A673 (cell line): ENCODE data around the gene PVR. TPM values are rescaled to one million over a fixed set of nuclear protein-coding genes. Genes with fewer than 3 reads are reported as not detected.

ENCODE experiments used
- BruUV-seq: library from RNA; stranded (reverse); fragments of 400-500 nt; replicated peaks from 2 replicates; lab custom pipeline; 2021; lab: Mats Ljungman, UMichigan
- CTCF ChIA-PET: fragments of 300-600 bp; sonication (Branson Sonifier 250); formaldehyde crosslinking; loops from one replicate; lab custom pipeline; 2022; ENCODE audit warnings: antibody characterized with exemption; lab: Charles Lee
- POLR2A ChIA-PET: fragments of 300-600 bp; sonication (Branson Sonifier 250); formaldehyde crosslinking; loops from one replicate; lab custom pipeline; 2022; ENCODE audit warnings: antibody characterized with exemption; ENCODE audit not compliant: low non-redundant PET; lab: Charles Lee
- DNase-seq: peaks from one replicate; pipeline ENCODE4 v3.0.0-alpha.2; 2015; ENCODE audit warnings: low spot score
- H3K27ac ChIP-seq: fragments of 200-600 bp; sonication (generic); 2 replicates; pipeline ENCODE4 v1.5.1; 2016; ENCODE audit warnings: mixed run types, low read depth, mild to moderate bottlenecking, mixed read lengths, antibody characterized with exemption, low read length; ENCODE audit not compliant: poor library complexity, severe bottlenecking
- H3K27me3 ChIP-seq: fragments of 200-600 bp; sonication (generic); replicated peaks from 2 replicates; pipeline ENCODE4 v1.6.1; 2017; ENCODE audit warnings: mixed run types, low read depth, mild to moderate bottlenecking, mixed read lengths, antibody characterized with exemption, low read length; ENCODE audit not compliant: insufficient read depth, poor library complexity
- H3K36me3 ChIP-seq: fragments of 200-600 bp; sonication (generic); 2 replicates; pipeline ENCODE4 v1.6.1; 2016; ENCODE audit warnings: mixed run types, mild to moderate bottlenecking, mixed read lengths, antibody characterized with exemption, low read length; ENCODE audit not compliant: insufficient read depth, poor library complexity, severe bottlenecking
- H3K4me1 ChIP-seq: fragments of 200-600 bp; sonication (generic); 2 replicates; pipeline ENCODE4 v1.6.1; 2017; ENCODE audit warnings: mixed run types, mild to moderate bottlenecking, mixed read lengths, antibody characterized with exemption, low read length; ENCODE audit not compliant: insufficient read depth, poor library complexity, severe bottlenecking
- H3K4me3 ChIP-seq: fragments of 200-600 bp; sonication (generic); 2 replicates; pipeline ENCODE4 v1.5.1; 2016; ENCODE audit warnings: low read depth, mixed run types, mild to moderate bottlenecking, mixed read lengths, low read length; ENCODE audit not compliant: poor library complexity, severe bottlenecking
- H3K9me3 ChIP-seq: fragments of 200-600 bp; sonication (generic); 2 replicates; pipeline ENCODE4 v1.6.1; 2016; ENCODE audit warnings: mixed run types, low read depth, mild to moderate bottlenecking, mixed read lengths, antibody characterized with exemption, low read length; ENCODE audit not compliant: poor library complexity, severe bottlenecking
- EZH2 ChIP-seq: fragments of 200-600 bp; sonication (generic); IDR thresholded peaks from 2 replicates; pipeline ENCODE4 v1.6.1; 2017; ENCODE audit warnings: borderline replicate concordance, low read depth, mild to moderate bottlenecking, mixed read lengths, antibody characterized with exemption, low read length; ENCODE audit not compliant: poor library complexity, severe bottlenecking
- intact Hi-C: fragments of 100-400 bp; cut with micrococcal nuclease; formaldehyde crosslinking; loops from one replicate; pipeline ENCODE4 v1.10.0; 2022; ENCODE audit not compliant: unreplicated experiment
- total RNA-seq: library from RNA; stranded (reverse); gene quantifications from 2 replicates; pipeline ENCODE4 v1.2.3, GENCODE V29; 2021
- TF ChIP-seq, protein P1 (sequence below): fragments of 300-800, 200-600 bp; sonication (generic); conservative IDR thresholded peaks from 2 replicates; pipeline ENCODE4 v1.5.1; 2017; ENCODE audit warnings: low read depth, mild to moderate bottlenecking, antibody characterized with exemption, low read length, moderate library complexity, mixed read lengths

PVR gene
- total RNA-seq, 1 experiment from 2014 or later = 29.5 TPM

DNA sequence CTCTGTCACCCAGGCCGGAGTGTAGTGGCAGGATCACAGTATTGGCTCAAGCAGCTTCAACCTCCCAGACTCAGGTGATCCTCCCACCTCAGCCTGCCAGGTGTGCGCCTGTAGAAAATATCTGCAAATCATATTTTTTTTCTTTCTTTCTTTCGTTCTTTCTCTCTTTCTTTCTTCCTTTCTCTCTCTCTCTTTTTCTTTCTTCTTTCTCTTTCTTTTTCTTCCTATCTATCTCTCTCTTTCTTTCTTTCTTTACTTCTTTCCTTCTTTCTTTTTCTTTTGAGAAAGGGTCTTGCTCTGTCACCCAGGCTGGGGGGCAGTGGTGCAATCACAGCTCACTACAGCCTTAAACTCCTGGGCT, 46.6 kb upstream of the PVR start:
- TF ChIP-seq EZH2 = no peak
- TF ChIP-seq, protein P1, sequence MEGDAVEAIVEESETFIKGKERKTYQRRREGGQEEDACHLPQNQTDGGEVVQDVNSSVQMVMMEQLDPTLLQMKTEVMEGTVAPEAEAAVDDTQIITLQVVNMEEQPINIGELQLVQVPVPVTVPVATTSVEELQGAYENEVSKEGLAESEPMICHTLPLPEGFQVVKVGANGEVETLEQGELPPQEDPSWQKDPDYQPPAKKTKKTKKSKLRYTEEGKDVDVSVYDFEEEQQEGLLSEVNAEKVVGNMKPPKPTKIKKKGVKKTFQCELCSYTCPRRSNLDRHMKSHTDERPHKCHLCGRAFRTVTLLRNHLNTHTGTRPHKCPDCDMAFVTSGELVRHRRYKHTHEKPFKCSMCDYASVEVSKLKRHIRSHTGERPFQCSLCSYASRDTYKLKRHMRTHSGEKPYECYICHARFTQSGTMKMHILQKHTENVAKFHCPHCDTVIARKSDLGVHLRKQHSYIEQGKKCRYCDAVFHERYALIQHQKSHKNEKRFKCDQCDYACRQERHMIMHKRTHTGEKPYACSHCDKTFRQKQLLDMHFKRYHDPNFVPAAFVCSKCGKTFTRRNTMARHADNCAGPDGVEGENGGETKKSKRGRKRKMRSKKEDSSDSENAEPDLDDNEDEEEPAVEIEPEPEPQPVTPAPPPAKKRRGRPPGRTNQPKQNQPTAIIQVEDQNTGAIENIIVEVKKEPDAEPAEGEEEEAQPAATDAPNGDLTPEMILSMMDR = no peak
- intact Hi-C loops = no loop called here
- BruUV-seq = no TSS peak
- POLR2A ChIA-PET = no interaction called here
- CTCF ChIA-PET = no interaction called here
- H3K27ac ChIP-seq = no peak overlapping the region
- no peak overlapping the region for H3K4me3 ChIP-seq
- no peaks in the 10 kb centered on the region for H3K36me3 ChIP-seq
- H3K9me3 ChIP-seq = no peaks in the 10 kb centered on the region
- DNase-seq = no peak
- no peaks in the 10 kb centered on the region for H3K4me1 ChIP-seq
- H3K27me3 ChIP-seq = no peaks in the 10 kb centered on the region

DNA sequence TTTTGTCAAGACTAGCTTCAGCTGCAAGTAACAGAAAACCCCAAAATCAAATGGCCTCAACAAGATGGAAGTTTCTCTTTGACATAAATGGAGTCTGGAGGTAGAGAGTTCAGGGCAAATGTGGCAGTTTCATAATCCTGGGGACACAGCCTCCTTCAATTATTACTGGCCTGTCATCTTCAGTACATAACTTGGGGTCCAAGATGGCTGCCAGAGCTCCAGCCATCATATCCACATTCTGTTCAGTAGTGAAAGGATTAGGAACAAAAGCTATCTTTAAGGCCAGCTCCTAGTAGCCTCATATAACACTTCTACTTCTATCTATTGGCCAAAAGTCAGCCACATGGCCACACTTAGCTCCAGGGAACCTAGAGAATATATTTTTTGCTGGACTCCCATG, 45.4 kb upstream of the PVR start:
- intact Hi-C loops = no loop called here
- BruUV-seq = no TSS peak
- no peaks in the 10 kb centered on the region for H3K36me3 ChIP-seq
- no peaks in the 10 kb centered on the region for H3K4me1 ChIP-seq
- no peak overlapping the region for H3K4me3 ChIP-seq
- no peaks in the 10 kb centered on the region for H3K27me3 ChIP-seq
- H3K9me3 ChIP-seq = no peaks in the 10 kb centered on the region
- ChIA-PET CTCF (no interaction called here), POLR2A (no interaction called here)
- DNase-seq = no peak
- no peak overlapping the region for H3K27ac ChIP-seq
- no peak for TF ChIP-seq EZH2
- TF ChIP-seq, protein P1 = no peak

DNA sequence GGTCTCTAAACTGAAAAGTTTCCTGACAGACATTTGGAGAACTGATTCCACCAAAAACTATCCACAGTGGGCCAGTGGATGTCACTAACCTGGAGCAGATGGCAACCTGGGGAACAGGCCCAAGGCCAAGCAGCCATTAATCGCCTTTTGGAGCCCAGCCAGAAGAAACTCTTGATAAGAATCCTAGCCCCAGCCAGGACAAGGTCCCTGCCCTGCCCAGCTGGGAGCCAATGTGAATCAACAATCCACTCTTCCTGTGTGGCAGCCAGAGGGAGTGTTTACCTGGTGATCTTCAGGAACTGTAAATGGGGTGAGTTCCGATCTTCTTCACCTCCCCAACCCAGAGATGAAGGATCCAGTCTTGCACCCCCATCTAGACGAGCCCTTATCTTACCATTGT, 44.8 kb upstream of the PVR start:
- TF ChIP-seq EZH2 = no peak
- TF ChIP-seq, protein P1 = no peak
- H3K9me3 ChIP-seq = no peaks in the 10 kb centered on the region
- H3K4me3 ChIP-seq = no peak overlapping the region
- ChIA-PET POLR2A (no interaction called here), CTCF (no interaction called here)
- intact Hi-C loops = no loop called here
- no peak overlapping the region for H3K27ac ChIP-seq
- BruUV-seq = no TSS peak
- no peaks in the 10 kb centered on the region for H3K27me3 ChIP-seq
- no peak for DNase-seq
- no peaks in the 10 kb centered on the region for H3K36me3 ChIP-seq
- no peaks in the 10 kb centered on the region for H3K4me1 ChIP-seq
